IPS DF 6.9 (cell line): ENCODE results near the gene STH.

Source experiments
- DNase-seq: peaks from one replicate; pipeline ENCODE4 v3.0.0-alpha.2; 2013; ENCODE audit warnings: low read depth, low spot score
- H3K27ac ChIP-seq: one replicate; pipeline ENCODE4 v1.5.1; 2013; ENCODE audit warnings: low read length, control low read depth
- H3K27me3 ChIP-seq: 2 replicates; pipeline ENCODE4 v1.6.1; 2013; ENCODE audit warnings: mild to moderate bottlenecking, low read length; ENCODE audit not compliant: control insufficient read depth, insufficient read depth
- H3K36me3 ChIP-seq: 2 replicates; pipeline ENCODE4 v1.6.1; 2013; ENCODE audit warnings: low read length; ENCODE audit not compliant: control insufficient read depth, insufficient read depth
- H3K4me1 ChIP-seq: 2 replicates; pipeline ENCODE4 v1.6.1; 2013; ENCODE audit warnings: low read length; ENCODE audit not compliant: control insufficient read depth, insufficient read depth
- H3K4me3 ChIP-seq: 2 replicates; pipeline ENCODE4 v1.5.1; 2013; ENCODE audit warnings: mild to moderate bottlenecking, low read length
- H3K9me3 ChIP-seq: 2 replicates; pipeline ENCODE4 v1.6.1; 2013; ENCODE audit warnings: low read length, inconsistent platforms; ENCODE audit not compliant: control insufficient read depth, insufficient read depth
- WGBS: extraction: QIAGEN DNeasy Blood & Tissue Kit; methylation state at CpG from one replicate; pipeline ENCODE4 v1.1.7; 2013; ENCODE audit warnings: mixed read lengths, missing lambda C conversion rate; ENCODE audit not compliant: insufficient read length, insufficient coverage; 5-methylcytosine and 5-hydroxymethylcytosine counted together

The STH gene

DNA sequence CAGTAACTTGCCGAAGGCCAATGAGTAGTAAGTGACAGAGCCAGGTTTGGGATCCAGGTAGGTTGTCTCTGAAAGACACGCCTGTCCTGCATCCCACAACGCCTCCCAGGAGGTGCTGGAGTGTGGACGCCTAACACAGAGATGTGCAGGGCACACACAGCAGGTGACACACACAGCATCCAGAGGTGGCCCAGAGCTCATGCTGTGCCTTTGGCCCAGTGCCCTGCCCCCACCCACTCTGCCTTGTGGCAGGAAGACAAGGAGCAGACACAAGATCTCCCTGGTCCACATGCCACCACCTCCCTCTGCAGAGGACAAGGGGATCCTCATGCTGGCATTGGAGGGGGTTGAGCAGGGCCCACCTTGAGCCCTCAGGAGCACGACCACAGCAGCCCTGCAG is 14.7 kb upstream of the STH start:
- Histone ChIP-seq H3K36me3 (no peaks in the 10 kb centered on the region), H3K27me3 (no peaks in the 10 kb centered on the region)
- WGBS = no CpG with 5 or more reads among the region's 5 CpGs

DNA sequence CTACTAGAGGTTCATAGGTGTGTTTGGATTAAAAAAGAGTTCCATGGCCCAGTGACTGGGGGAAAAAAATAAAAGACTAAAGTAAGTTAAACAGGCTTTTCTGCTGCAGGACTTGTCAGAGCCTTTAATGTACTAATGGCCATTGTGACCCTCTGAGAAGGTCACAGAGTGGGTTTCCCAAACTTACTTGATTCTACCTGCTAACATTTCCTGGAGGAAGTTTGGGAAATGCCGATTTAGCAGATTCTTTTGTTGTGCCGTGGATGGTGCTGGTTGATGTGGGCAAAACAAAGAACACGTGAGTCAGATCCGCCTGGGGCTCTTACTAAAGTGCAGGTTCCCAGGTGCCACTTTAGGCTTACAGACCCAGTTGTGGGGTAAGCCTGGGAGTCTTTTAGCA is 13.6 kb upstream of the STH start:
- Histone ChIP-seq H3K36me3 (no peaks in the 10 kb centered on the region), H3K27ac (no peak overlapping the region), H3K4me3 (no peak overlapping the region), H3K9me3 (no peaks in the 10 kb centered on the region), H3K27me3 (no peaks in the 10 kb centered on the region), H3K4me1 (0 out of 2 replicates have a peak, but pooled peaks cover 2% of the 10 kb centered on the region)
- DNase-seq = no peak
- WGBS = no CpG with 5 or more reads among the region's 4 CpGs

More for the DNA sequence above, 14.7 kb upstream of the STH start:
- DNase-seq = no peak
- H3K27ac ChIP-seq = no peak overlapping the region
- H3K4me3 ChIP-seq = no peak overlapping the region
- 0 out of 2 replicates have a peak, but pooled peaks cover 2% of the 10 kb centered on the region for H3K4me1 ChIP-seq
- no peaks in the 10 kb centered on the region for H3K9me3 ChIP-seq

DNA sequence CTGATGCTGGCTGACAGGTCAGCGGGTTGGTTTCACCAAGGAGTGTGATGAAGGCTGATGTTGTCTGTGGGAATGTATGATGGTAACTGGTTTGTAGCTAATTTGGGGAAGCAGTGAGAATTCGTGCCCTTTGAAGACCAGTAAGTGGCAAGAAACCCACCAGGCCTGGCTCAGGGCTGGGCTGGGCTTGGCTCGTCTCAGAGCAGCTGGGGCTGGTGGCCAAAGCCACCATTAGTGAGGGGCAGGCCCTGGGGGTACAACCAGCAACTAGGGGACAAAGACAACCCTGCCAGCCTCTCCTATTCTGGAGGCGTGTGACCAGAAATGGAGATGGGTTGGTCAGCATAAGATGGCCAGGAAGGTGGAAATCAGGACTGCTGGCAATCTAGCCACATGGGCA is 13.0 kb upstream of the STH start:
- no CpG with 5 or more reads among the region's 4 CpGs for WGBS
- DNase-seq = no peak
- Histone ChIP-seq H3K4me1 (0 out of 2 replicates have a peak, but pooled peaks cover 2% of the 10 kb centered on the region), H3K27ac (no peak overlapping the region), H3K36me3 (no peaks in the 10 kb centered on the region), H3K4me3 (no peak overlapping the region), H3K9me3 (no peaks in the 10 kb centered on the region), H3K27me3 (no peaks in the 10 kb centered on the region)

DNA sequence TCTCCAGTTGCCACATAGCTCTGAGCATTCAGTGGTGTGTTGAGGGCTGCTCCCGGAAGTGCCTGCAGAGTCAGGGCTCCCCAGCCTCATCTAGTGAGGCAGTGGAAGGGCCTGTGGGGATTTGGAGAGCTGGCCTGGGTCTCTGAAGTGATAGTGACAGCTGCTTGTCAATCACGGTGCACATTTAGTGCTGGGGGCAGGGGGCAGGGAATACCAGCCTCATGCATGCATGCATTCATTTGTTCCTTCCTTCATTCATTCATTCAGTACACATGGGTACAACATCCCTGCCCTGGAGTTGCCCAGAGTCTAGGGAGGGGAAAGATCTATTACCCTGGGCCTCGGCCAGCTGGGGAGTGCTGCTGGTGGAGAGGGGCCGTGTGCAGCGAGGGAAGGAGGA is 11.3 kb upstream of the STH start:
- no CpG with 5 or more reads among the region's 5 CpGs for WGBS
- H3K27ac ChIP-seq = no peak overlapping the region
- H3K36me3 ChIP-seq = no peaks in the 10 kb centered on the region
- DNase-seq = no peak
- H3K4me1 ChIP-seq = 0 out of 2 replicates have a peak, but pooled peaks cover 2% of the 10 kb centered on the region
- H3K27me3 ChIP-seq = no peaks in the 10 kb centered on the region
- H3K4me3 ChIP-seq = no peak overlapping the region
- H3K9me3 ChIP-seq = no peaks in the 10 kb centered on the region

DNA sequence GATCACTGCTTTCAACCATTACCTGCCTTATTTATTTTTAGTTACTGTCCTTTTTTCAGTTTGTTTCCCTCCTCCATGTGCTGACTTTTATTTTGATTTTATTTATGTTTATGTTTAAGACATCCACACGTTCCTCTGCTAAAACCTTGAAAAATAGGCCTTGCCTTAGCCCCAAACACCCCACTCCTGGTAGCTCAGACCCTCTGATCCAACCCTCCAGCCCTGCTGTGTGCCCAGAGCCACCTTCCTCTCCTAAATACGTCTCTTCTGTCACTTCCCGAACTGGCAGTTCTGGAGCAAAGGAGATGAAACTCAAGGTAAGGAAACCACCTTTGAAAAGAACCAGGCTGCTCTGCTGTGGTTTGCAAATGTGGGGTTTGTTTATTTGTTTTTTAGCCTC is 9.3 kb upstream of the STH start:
- H3K27ac ChIP-seq = no peak overlapping the region
- no peak for DNase-seq
- no peaks in the 10 kb centered on the region for H3K27me3 ChIP-seq
- no peaks in the 10 kb centered on the region for H3K9me3 ChIP-seq
- no peak overlapping the region for H3K4me3 ChIP-seq
- 0 out of 2 replicates have a peak, but pooled peaks cover 1% of the 10 kb centered on the region for H3K4me1 ChIP-seq
- WGBS = no CpG with 5 or more reads among the region's 3 CpGs
- H3K36me3 ChIP-seq = no peaks in the 10 kb centered on the region

DNA sequence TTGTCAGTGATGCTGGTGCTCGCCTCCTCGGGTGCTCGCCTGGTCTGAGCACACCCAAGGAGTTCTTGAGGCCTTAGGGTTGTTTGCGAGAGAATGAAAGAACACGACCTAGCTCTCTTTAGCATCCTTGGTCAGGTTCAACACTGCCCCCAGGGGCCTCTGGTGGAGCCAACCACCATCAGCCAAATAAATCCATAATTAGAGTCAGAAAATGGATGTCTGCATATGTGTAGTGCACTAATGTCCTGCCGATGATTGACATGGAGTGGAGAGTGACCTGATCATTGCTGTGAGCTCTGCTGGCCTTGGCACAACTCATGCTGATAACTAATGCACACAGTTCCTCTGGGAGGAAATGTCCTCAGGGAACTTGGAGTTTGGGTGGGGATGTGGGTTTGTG is 8.2 kb upstream of the STH start:
- WGBS = no CpG with 5 or more reads among the region's 6 CpGs
- DNase-seq = no peak
- no peak overlapping the region for H3K4me3 ChIP-seq
- H3K27me3 ChIP-seq = no peaks in the 10 kb centered on the region
- no peak overlapping the region for H3K27ac ChIP-seq
- no peaks in the 10 kb centered on the region for H3K9me3 ChIP-seq
- H3K4me1 ChIP-seq = 0 out of 2 replicates have a peak, but pooled peaks cover 1% of the 10 kb centered on the region
- no peaks in the 10 kb centered on the region for H3K36me3 ChIP-seq

DNA sequence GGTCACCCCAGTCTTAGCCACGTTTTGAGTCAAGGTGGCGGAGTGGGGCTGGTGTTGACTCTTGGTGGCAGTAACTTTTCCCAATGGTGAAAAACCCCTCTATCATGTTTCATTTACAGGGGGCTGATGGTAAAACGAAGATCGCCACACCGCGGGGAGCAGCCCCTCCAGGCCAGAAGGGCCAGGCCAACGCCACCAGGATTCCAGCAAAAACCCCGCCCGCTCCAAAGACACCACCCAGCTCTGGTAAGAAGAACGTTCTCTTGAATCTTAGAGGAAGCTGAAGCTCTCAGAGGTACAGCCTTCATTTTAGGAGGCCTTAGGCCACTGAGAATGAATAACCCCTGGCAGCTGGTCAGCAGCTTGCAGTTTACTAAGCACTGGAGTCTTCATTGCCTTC is 7.7 kb upstream of the STH start:
- Histone ChIP-seq H3K27ac (no peak overlapping the region), H3K27me3 (no peaks in the 10 kb centered on the region), H3K4me3 (no peak overlapping the region), H3K9me3 (no peaks in the 10 kb centered on the region), H3K4me1 (0 out of 2 replicates have a peak, but pooled peaks cover 1% of the 10 kb centered on the region), H3K36me3 (no peaks in the 10 kb centered on the region)
- WGBS = no CpG with 5 or more reads among the region's 10 CpGs
- DNase-seq = no peak

DNA sequence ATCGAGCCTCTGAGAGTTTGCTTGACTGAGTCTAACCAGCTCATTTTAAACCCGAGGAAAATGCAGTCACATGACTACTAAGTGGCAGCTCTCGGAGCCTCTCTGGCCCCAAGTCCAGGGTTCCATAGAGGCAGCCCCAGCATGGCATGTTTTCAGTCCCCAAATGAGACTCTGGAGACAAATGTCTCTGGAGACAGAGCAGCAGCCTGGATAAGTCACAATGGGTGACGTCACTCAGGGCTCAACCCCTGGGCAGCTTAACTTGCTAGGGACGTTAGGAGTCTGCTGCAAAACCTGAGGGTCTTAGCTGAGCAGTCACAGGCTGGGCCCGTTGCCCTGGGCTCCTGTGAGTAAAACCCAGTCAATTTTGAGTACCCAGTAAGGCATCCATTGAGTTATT is 6.9 kb upstream of the STH start:
- Histone ChIP-seq H3K9me3 (no peaks in the 10 kb centered on the region), H3K4me1 (0 out of 2 replicates have a peak, but pooled peaks cover 1% of the 10 kb centered on the region), H3K36me3 (no peaks in the 10 kb centered on the region), H3K27me3 (no peaks in the 10 kb centered on the region), H3K4me3 (no peak overlapping the region), H3K27ac (no peak overlapping the region)
- WGBS = no CpG with 5 or more reads among the region's 6 CpGs
- no peak for DNase-seq

DNA sequence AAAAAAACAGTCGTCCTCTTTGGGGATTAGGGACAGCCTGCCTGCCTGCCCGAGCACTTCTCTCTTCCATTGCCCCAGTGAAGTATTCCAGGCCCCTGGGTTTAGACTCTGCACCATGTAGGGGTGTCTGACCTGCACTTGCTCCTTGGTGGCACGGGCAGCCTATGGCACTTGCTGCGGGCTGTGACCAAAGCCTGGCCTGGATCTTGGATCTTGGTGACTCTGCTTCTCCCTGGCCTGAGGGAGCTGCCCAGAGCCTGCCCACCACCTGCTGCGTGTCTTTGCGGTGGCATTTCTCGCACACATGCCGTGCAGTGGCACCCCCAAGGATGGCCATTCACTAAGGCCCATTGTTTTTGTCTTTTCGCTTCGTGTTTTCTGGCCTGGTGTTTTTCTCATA is 6.1 kb upstream of the STH start:
- no peak for DNase-seq
- Histone ChIP-seq H3K4me3 (no peak overlapping the region), H3K9me3 (no peaks in the 10 kb centered on the region), H3K36me3 (no peaks in the 10 kb centered on the region), H3K27ac (no peak overlapping the region), H3K4me1 (0 out of 2 replicates have a peak, but pooled peaks cover 1% of the 10 kb centered on the region), H3K27me3 (no peaks in the 10 kb centered on the region)
- WGBS = no CpG with 5 or more reads among the region's 10 CpGs

DNA sequence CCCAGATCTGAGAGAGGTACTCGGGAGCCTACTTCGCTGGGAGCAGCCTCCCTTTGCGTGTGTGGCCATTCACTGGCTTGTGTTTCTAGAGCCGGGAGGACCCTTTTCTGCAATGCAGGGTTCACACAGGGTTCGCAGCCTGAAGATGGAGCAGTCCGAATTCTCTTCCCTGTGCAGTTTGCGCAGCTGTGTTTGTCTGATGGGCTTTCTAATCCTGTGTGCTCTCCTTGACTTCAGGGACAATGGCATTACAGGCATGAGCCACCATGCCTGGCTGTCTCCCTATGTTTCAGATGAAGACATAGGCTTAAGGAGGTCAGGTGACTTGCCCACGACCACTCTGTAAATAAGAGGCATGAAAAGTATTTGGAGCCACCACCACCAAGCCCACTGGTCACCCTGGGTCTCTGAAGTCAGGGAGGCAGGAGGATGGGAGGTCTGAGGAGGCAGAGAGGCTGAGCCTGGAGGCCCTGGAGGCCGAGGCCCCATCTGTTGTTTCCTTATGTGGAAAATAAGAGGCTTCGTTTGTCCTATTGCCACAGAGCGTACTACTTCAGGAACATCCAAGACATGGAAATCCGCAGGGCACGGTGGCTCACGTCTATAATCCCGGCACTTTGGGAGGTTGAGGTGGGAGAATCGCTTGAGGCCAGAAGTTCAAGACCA is 5.0 kb upstream of the STH start:
- WGBS = no CpG with 5 or more reads among the region's 16 CpGs
- DNase-seq = no peak
- no peaks in the 10 kb centered on the region for H3K36me3 ChIP-seq
- H3K27me3 ChIP-seq = no peaks in the 10 kb centered on the region
- H3K27ac ChIP-seq = no peak overlapping the region
- no peak overlapping the region for H3K4me3 ChIP-seq
- no peaks in the 10 kb centered on the region for H3K9me3 ChIP-seq
- 0 out of 2 replicates have a peak, but pooled peaks cover 1% of the 10 kb centered on the region for H3K4me1 ChIP-seq

DNA sequence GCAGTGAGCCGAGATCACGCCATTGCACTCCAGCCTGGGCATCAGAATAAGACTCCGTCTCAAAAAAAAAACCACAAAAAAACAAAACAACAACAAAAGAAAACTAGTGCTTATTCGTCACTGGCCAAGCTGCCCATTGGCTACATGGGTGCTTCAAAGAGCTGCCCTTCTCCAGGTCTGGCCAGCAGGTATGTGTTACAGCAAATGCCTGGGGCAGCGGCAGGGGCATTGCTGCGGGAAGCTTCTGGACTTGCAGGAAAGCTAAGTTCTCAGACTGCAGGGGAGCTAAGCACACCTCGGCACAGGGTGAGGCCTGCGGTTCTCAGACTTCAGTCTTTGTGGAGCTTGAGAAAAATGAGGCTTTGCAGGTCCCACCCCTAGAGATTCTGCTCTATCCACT is 4.1 kb upstream of the STH start:
- no peak for DNase-seq
- WGBS = no CpG with 5 or more reads among the region's 8 CpGs
- Histone ChIP-seq H3K9me3 (no peaks in the 10 kb centered on the region), H3K4me3 (no peak overlapping the region), H3K27me3 (no peaks in the 10 kb centered on the region), H3K27ac (no peak overlapping the region), H3K36me3 (no peaks in the 10 kb centered on the region), H3K4me1 (0 out of 2 replicates have a peak, but pooled peaks cover 1% of the 10 kb centered on the region)
